Stimulated activated CD8-positive, alpha-beta memory T cell treated with anti-CD3 and anti-CD28 coated beads, Interleukin-12 subunit alpha, Interleukin-12 subunit beta, amount 100 ng/mL, for 4 hours (primary cell): ENCODE results near the gene HMX3.
A peak's percentile ranks its signal among the peaks of the same experiment; 100 is the strongest.

Source experiments
- DNase-seq: peaks from one replicate; pipeline ENCODE4 v3.0.0-alpha.2; 2020; ENCODE audit warnings: low read depth

The HMX3 gene

GRCh38 chr10:123135415-123136141 is at the start of gene HMX3:
Gene HMX3, plus strand, starts transcription at chr10:123135970. Its CDS starts 81 bp downstream, at chr10:123136051.
- no peak for DNase-seq

GRCh38 chr10:123086281-123086680 is 49.5 kb upstream of the HMX3 start:
- DNase-seq, result no peak

GRCh38 chr10:123087348-123087747 is 48.4 kb upstream of the HMX3 start:
- no peak for DNase-seq

- DNase-seq, result no peak
These were observed 48.0 kb upstream of the HMX3 start for GRCh38 chr10:123087786-123088185.

- no peak for DNase-seq
These were observed 42.9 kb upstream of the HMX3 start for GRCh38 chr10:123092635-123093414.

- no peak for DNase-seq
These were observed 42.3 kb upstream of the HMX3 start for GRCh38 chr10:123093489-123093888.

- DNase-seq, result no peak
These were observed 39.3 kb upstream of the HMX3 start for GRCh38 chr10:123096452-123096851.

GRCh38 chr10:123097039-123097438 is 38.7 kb upstream of the HMX3 start:
- no peak for DNase-seq

GRCh38 chr10:123100030-123100762 is 35.6 kb upstream of the HMX3 start:
- no peak for DNase-seq

GRCh38 chr10:123101872-123102271 is 33.9 kb upstream of the HMX3 start:
- no peak for DNase-seq

- DNase-seq, result no peak
These were observed 33.1 kb upstream of the HMX3 start for GRCh38 chr10:123102673-123103072.

- no peak for DNase-seq
These were observed 31.8 kb upstream of the HMX3 start for GRCh38 chr10:123103944-123104343.

- DNase-seq, result no peak
These were observed 26.3 kb upstream of the HMX3 start for GRCh38 chr10:123109466-123109865.

- no peak for DNase-seq
These were observed 17.9 kb upstream of the HMX3 start for GRCh38 chr10:123117644-123118417.

- no peak for DNase-seq
These were observed 16.7 kb upstream of the HMX3 start for GRCh38 chr10:123119081-123119480.

GRCh38 chr10:123126246-123126645 is 9.5 kb upstream of the HMX3 start:
- no peak for DNase-seq

- DNase-seq, result no peak
These were observed 6.0 kb upstream of the HMX3 start for GRCh38 chr10:123129618-123130271.

- DNase-seq, result peak; percentile 67
These were observed 2.9 kb upstream of the HMX3 start for GRCh38 chr10:123132576-123133477.

- no peak for DNase-seq
These were observed 2.0 kb upstream of the HMX3 start for GRCh38 chr10:123133541-123134342.
